ENCODE results near the gene CNOT6. TPM values are rescaled to one million over a fixed set of nuclear protein-coding genes. Genes with fewer than 3 reads are reported as not detected.

The CNOT6 gene
- total RNA-seq, 1 donor, result 11.6 TPM

DNA sequence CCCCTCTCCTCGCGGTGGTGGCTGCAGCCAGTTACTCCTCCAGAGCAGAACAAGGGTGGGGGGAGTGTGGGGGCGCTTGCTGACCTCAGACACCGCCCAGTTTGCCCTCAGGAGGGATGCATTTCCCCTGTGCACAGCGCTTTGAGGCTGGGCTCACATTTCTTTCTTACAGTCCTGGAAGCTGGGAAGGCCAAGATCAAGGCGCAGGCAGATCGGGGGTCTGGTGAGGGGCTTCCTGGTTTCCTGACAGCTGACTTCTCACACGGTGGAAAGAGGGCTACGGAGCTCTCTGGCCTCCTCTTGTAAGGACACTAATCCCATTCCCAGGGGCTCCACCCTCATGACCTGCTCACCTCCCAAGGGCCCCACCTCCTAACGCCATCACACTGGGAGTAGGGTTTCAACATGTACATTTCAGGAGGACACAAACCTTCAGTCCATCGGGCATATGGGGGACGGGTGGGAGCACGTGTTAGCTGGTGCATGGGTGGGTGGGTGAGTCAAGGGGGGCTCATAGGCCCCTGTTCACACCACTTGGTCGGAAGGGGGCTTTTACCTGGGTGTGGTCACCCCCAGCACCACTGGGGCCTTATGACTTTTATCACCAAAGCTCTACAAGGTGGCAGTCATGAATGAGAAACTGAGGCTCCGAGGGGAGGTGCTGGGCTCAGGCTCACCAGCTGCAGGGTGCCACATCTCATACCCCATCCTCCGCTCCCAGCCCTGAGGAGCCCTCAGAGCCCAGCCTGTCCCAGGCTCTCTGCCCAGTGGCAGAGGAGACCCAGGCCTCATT, 104.8 kb downstream of the CNOT6 start:
- no peak for DNase-seq (ENCODE audit: low read depth in 2 of 3, low spot score in 2 of 3)

- DNase-seq (ENCODE audit: low read depth in 2 of 3, low spot score in 2 of 3), result no peak
Observed at GRCh38 chr5:180599590-180599914, 105.4 kb downstream of the CNOT6 start.

- DNase-seq (ENCODE audit: low read depth in 2 of 3, low spot score in 2 of 3), result no peak
Observed at GRCh38 chr5:180599981-180600553, 105.9 kb downstream of the CNOT6 start.

- no peak for DNase-seq (ENCODE audit: low read depth in 2 of 3, low spot score in 2 of 3)
Observed at GRCh38 chr5:180600554-180601041, 106.4 kb downstream of the CNOT6 start.

DNA sequence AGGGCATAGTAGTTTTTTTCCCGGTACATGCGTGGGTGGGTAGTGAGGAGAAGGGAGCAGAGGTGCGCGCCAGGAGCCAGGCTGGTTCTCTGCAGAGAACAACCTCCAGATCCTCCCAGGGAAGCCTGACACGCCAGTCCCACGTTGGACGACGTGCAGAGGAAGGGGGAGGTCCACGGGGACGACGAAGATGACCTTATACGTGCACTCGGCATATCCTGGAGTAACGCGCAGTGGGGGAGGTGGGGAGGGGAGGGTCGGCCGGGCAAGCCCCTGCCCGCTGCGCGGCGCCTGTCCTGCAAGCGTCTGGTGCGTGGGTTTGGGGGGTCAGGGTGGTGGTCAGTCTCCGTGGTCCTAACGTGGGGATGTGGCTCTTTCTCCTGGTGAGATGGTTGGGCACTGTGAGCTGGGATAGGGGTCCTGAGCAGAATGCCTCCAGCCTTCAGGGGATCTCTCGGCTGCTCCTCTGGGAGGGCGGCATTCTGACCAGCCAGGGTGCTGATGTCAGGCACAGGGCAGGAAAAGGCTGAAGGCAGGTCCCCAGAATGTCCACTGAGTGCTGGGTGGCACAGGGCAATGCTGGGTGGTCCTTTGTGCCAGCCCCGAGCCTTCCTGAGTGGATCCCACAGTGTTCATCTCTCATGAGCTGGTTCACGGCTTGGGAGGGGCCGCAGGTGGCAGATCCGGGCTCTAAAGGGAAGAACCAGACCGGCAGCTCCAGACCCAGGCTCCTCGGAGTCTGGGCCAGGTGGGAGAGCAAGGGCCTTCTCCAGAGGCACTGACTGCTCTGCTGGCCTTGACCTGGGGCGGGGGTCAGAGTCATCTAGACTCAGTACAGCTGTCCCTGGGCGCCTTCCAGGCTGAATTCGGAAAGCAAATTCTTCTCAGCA, 107.7 kb downstream of the CNOT6 start:
- no peak for DNase-seq (ENCODE audit: low read depth in 2 of 3, low spot score in 2 of 3)

DNA sequence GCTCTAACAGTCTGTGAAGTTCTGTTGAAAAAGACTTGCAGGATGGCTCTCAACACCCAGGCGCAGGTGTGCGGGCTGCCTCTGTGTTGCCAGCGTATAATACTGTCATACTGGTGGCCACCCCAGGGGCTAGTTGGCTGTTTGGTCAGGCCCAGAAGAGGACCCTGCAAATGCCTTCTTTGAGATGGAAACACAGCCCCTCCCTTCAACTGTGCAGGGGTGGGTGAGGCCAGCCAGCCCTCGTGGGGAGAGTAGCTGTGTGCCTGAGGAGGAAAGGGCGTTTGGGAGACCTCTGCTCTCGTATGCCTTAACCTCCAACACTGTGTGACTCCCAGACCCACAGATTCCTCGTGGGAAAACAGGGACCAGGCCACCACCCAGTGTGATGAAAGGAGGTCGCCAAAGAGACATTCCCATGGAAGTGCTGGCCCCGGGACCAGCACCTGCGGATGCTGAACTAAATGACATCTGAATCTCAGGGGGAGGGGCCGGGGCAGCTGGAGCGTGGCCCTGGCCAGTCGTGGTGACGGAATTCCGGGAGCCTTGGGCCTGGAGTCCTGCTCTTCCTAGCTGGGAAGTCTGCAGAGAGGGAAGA, 108.4 kb downstream of the CNOT6 start:
- DNase-seq (ENCODE audit: low read depth in 2 of 3, low spot score in 2 of 3), result no peak

- DNase-seq (ENCODE audit: low read depth in 2 of 3, low spot score in 2 of 3), result no peak
Observed at GRCh38 chr5:180603076-180603594, 109.0 kb downstream of the CNOT6 start.

- no peak for DNase-seq (ENCODE audit: low read depth in 2 of 3, low spot score in 2 of 3)
Observed at GRCh38 chr5:180604271-180604670, 110.1 kb downstream of the CNOT6 start.

- peak; percentile 21 to 70 (median 42) for DNase-seq (ENCODE audit: low read depth in 2 of 3, low spot score in 2 of 3)
Observed at GRCh38 chr5:180605554-180606214, 111.5 kb downstream of the CNOT6 start.

DNA sequence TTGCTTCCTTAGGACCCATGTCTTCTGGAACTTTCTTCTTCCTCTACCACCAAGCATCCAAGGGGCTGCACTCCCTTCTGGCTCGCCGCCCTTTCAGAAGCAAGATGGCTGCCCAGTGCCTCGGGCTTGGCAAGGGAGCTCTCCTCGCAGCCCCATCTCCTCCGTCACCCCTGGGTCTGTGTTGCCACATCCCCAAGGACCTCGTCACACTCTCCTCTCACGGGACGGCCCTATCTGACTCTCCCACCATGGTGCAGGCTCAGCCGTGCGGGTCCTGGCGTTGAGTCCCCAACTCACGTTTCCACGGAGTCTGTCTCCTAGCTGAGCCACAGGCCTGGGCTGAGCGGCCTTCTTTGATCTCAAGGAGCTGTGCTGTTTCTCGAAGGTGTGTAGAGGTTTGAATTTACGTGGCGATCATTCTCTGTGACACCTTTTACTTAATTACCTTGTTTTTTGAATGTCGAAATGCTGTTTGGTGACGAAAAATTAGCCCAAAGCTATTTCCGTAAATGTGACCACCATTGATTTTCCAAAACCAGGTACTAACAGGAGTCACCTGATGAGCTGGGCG, 112.1 kb downstream of the CNOT6 start:
- no peak for DNase-seq (ENCODE audit: low read depth in 2 of 3, low spot score in 2 of 3)

DNA sequence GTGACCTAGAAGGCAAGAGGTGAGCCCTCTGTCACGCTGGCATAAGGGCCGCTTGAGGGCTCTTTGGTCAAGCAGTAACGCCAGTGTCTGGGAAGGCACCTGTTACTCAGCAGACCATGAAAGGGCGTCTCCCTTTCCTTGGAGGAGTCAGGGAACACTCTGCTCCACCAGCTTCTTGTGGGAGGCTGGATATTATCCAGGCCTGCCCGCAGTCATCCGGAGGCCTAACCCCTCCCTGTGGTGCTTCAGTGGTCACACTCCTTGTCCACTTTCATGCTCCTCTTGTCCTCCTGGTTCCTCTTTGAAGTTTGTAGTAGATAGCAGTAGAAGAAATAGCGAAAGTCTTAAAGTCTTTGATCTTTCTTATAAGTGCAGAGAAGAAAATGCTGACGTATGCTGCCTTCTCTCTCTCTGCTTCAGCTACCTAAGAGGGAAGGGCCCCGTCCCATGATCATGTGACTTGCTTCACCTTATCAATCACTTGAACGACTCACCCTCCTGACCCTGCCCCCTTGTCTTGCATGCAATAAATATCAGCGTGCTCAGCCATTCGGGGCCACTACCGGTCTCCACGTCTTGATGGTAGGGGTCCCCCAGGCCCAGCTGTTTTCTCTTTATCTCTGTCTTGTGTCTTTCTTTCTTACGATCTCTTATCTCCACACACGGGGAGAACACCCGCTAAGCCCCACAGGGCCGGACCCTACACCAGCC, 113.8 kb downstream of the CNOT6 start:
- no peak for DNase-seq (ENCODE audit: low read depth in 2 of 3, low spot score in 2 of 3)

GRCh38 chr5:180608572-180609310, 114.6 kb downstream of the CNOT6 start:
- DNase-seq (ENCODE audit: low read depth in 2 of 3, low spot score in 2 of 3), result no peak

GRCh38 chr5:180609386-180609785, 115.2 kb downstream of the CNOT6 start:
- no peak for DNase-seq (ENCODE audit: low read depth in 2 of 3, low spot score in 2 of 3)

- DNase-seq (ENCODE audit: low read depth in 2 of 3, low spot score in 2 of 3), result no peak
Observed at GRCh38 chr5:180609817-180610550, 115.8 kb downstream of the CNOT6 start.

GRCh38 chr5:180611140-180611850, 117.1 kb downstream of the CNOT6 start:
- DNase-seq (ENCODE audit: low read depth in 2 of 3, low spot score in 2 of 3), result no peak

DNA sequence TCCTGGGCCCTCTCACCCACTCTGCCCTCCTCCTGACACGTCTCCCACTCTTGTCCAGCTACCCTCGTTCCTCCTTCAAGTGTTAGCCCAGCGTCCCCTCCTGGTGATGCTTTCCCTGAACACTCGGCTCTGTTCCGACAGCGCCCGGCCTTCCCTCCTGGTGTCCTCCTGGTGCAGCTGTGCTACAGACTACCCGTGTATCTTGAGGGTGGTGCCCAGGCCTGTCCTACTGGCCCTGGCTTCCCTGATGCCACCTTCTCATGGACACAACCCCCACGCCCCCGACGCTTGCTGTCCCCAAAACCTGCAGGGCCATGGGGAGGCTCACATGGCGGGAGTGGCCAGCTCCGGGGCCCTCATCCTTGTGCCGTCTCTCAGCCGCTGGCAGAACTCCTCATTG, 118.5 kb downstream of the CNOT6 start:
- no peak for DNase-seq (ENCODE audit: low read depth in 2 of 3, low spot score in 2 of 3)

DNA sequence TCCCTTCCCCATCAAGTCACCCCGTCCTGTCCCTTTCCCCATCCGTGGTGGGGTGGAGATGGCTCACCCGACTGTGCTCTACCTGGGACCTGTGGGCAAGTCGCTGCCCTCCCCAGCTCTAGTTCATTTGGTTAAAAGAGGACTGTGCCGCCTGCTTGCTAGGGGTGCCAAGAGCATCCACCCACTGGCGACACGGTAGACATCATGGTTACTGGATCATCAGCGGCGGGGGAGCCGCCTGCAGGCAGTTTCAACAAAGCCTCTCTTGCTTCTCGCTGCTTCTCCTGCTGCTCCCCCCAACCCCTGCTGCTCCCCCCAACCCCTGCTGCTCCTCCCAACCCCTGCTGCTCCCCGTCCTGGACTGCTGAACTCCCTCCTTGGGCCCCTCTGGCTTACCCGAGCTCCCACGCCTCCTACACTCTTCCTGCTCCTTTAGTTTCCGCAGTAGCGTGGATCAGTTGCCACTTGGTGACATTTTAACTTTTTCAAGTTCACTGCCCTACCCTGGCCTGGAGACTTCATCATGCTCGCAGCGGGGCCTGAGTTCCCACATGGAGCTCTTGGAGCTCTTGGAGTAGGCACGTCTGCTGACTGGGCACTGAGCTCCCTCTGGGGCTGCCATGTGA, 119.1 kb downstream of the CNOT6 start:
- no peak for DNase-seq (ENCODE audit: low read depth in 2 of 3, low spot score in 2 of 3)

Data from hematopoietic multipotent progenitor cell (in vitro differentiated cells).